ENCODE results near the gene INO80. TPM values are rescaled to one million over a fixed set of nuclear protein-coding genes. Genes with fewer than 3 reads are reported as not detected.

The INO80 gene
- total RNA-seq, 5 donors from 2014 or later (not counting 1 experiment from before 2014, with no cell fraction given): 31.3 to 34.7 (median 33.7) TPM

DNA sequence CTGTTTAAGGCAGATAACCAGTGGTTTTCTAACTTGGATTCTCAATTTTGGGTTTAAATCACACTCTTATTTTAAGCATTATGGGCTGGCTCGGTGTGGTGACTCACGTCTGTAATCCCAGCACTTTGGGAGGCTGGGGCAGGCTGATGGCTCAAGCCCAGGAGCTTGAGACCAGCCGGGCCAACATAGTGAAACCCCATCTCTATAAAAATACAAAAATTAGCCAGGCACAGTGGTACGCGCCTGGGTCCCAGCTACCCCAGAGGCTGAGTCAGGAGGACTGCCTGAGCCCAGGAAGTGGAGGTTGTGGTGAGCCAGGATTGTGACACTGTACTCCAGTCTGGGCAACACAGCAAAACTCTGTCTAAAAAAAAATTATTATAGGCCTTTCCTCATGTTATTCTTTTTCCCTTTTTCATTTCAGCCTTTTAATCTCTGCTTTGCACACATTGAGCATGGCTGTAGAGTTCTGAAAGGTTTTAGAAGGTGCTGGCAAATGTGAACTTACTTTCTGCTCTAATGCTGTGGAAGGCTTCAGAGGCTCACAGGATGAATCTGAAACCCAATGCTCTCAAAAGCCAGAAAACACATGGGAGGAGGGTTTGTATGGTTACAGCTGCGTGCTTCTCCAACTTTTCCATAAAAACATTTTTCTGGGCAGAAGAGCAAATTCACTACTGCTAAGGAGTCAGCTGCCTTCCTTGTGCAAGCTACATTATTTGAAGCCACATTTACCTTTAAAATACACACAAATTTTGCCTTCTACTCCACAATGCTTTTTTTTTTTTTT is 130.3 kb downstream of the INO80 start:
- Mint-ChIP-seq H3K27ac (no peak overlapping the region), H3K4me3 (no peak overlapping the region), H3K4me1 (no peaks in the 10 kb centered on the region), H3K27me3 (no peaks in the 10 kb centered on the region), H3K36me3 (peaks cover 67% of the 10 kb centered on the region), H3K9me3 (no peaks in the 10 kb centered on the region)
- Histone ChIP-seq H3K9me3 (no peaks in the 10 kb centered on the region), H3K27me3 (replicated peaks in 1 of 2; ENCODE audit: control insufficient read depth in 2 of 2, extremely low read depth in 1 of 2, insufficient read depth in 2 of 2, low read length in 1 of 2) (no peaks in the 10 kb centered on the region), H3K36me3 (ENCODE audit: control insufficient read depth in 2 of 2, extremely low read depth in 1 of 2, insufficient read depth in 1 of 2, low read length in 1 of 2) (peaks cover 31 to 79% of the 10 kb centered on the region in 2 donors), H3K4me3 (ENCODE audit: control insufficient read depth in 1 of 2, extremely low read depth in 1 of 2, low read length in 1 of 2) (no peak overlapping the region), H3K27ac (ENCODE audit: low read length) (no peak overlapping the region), H3K4me1 (ENCODE audit: control insufficient read depth in 1 of 2, extremely low read depth in 1 of 2, insufficient read depth in 2 of 2, low read length in 2 of 2) (no peaks in the 10 kb centered on the region)
- ChIA-PET POLR2A (interaction anchor here in 1 of 2 donors (0.7 kb wide), 1 partner anchor 354 kb away, joined by 8 read pairs; no protein-coding TSS in a partner anchor), CTCF (interaction anchor here in 1 of 2 donors (0.6 to 0.7 kb wide), 2 partner anchors 375 to 846 kb away, joined by 3 to 4 read pairs; no protein-coding TSS in a partner anchor)
- ATAC-seq (replicated peaks in 1 of 4) (no peak), DNase-seq (no peak)
- 93% methylated on average over 2 of the region's 6 CpGs for WGBS (ENCODE audit: insufficient coverage)

DNA sequence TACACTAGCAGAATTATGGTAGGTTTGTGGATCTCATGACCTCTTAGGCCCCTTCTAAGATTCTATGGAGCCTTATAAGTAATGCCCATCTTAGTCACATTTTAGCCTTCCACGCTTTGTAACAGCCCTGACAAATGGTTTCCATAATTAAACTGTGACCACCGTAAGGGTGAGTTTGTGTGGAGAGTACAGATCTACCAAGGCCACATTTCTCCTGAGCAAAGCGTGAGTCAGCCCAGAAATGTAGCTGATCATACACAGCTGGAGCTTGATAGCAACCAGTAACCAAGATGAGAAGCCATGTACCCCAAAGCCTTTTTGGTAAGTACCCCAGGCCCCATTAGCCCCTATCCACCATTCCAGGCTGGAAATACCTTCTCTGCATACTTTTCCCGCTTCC is 131.1 kb downstream of the INO80 start:
- H3K4me1 ChIP-seq (ENCODE audit: control insufficient read depth in 1 of 2, extremely low read depth in 1 of 2, insufficient read depth in 2 of 2, low read length in 2 of 2): no peaks in the 10 kb centered on the region
- ATAC-seq (replicated peaks in 1 of 4) (no peak), DNase-seq (no peak)
- no peak overlapping the region for H3K4me3 ChIP-seq (ENCODE audit: control insufficient read depth in 1 of 2, extremely low read depth in 1 of 2, low read length in 1 of 2)
- ChIA-PET POLR2A (no interaction called here), CTCF (no interaction called here)
- 94% methylated on average over 2 of the region's 4 CpGs for WGBS (ENCODE audit: insufficient coverage)
- H3K9me3 ChIP-seq: no peaks in the 10 kb centered on the region
- Mint-ChIP-seq H3K9me3 (no peaks in the 10 kb centered on the region), H3K4me3 (no peak overlapping the region), H3K27me3 (no peaks in the 10 kb centered on the region), H3K4me1 (no peaks in the 10 kb centered on the region), H3K27ac (no peak overlapping the region), H3K36me3 (peaks cover 67% of the 10 kb centered on the region)
- peaks cover 35 to 82% of the 10 kb centered on the region in 2 donors for H3K36me3 ChIP-seq (ENCODE audit: control insufficient read depth in 2 of 2, extremely low read depth in 1 of 2, insufficient read depth in 1 of 2, low read length in 1 of 2)
- H3K27ac ChIP-seq (ENCODE audit: low read length): no peak overlapping the region
- H3K27me3 ChIP-seq (replicated peaks in 1 of 2; ENCODE audit: control insufficient read depth in 2 of 2, extremely low read depth in 1 of 2, insufficient read depth in 2 of 2, low read length in 1 of 2): no peaks in the 10 kb centered on the region

DNA sequence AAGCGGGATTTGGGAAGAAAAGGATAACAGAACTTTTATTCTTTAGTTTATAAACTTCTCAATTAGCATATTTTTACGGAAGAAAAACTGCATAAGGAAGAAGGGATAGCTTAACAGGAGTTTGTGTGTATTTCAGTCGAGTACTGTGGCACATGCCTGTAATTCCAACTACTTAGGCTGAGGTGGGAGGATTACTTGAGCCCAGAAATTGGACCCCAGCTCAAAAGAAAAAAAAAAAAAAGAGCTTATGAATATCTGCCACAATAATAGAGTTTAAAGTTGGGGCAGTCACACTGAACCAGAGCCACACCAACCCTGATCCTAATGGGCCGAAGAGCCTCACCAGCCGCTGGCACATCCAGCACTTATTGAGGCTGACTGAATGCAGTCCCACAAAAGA is 131.7 kb downstream of the INO80 start:
- CTCF ChIA-PET: no interaction called here
- WGBS (ENCODE audit: insufficient coverage): 100% methylated on average over 1 of the region's 5 CpGs
- H3K36me3 Mint-ChIP-seq: peaks cover 67% of the 10 kb centered on the region

DNA sequence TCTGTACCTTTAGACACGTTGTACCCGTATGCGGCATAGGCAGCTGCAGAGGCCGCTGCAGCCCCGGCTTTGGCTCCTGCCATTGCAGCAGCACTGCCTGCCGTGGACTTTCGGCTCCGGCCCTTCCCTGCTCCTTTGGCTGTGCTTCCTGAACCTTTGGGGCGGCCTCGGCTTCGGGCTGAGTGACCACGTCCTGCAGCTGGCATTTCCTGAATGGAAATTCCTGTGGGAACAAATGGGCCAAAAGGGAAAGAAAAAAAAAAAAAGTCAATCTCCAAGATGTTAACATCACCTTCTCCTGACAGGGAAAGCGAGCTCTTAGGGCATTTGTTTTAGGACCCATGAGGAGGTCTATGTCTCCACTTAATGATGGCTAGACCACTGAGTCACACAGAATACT is 133.2 kb downstream of the INO80 start:
- DNase-seq (no peak), ATAC-seq (replicated peaks in 1 of 4) (no peak)
- ChIA-PET POLR2A (interaction anchor here (0.6 to 0.7 kb wide), 2 partner anchors 27 to 118 kb away, joined by 3 to 7 read pairs; no protein-coding TSS in a partner anchor), CTCF (no interaction called here)
- H3K27ac ChIP-seq (ENCODE audit: low read length): no peak overlapping the region
- Mint-ChIP-seq H3K27me3 (no peaks in the 10 kb centered on the region), H3K27ac (peak overlapping the region in 1 of 2 donors; percentile 44), H3K9me3 (no peaks in the 10 kb centered on the region), H3K4me3 (no peak overlapping the region), H3K4me1 (no peaks in the 10 kb centered on the region), H3K36me3 (peaks cover 73% of the 10 kb centered on the region)
- H3K4me1 ChIP-seq (ENCODE audit: control insufficient read depth in 1 of 2, extremely low read depth in 1 of 2, insufficient read depth in 2 of 2, low read length in 2 of 2): no peaks in the 10 kb centered on the region
- H3K27me3 ChIP-seq (replicated peaks in 1 of 2; ENCODE audit: control insufficient read depth in 2 of 2, extremely low read depth in 1 of 2, insufficient read depth in 2 of 2, low read length in 1 of 2): no peaks in the 10 kb centered on the region
- 99% methylated on average over 8 of the region's 13 CpGs for whole genome bisulfite sequencing (ENCODE audit: insufficient coverage)
- peaks cover 43 to 98% of the 10 kb centered on the region in 2 donors for H3K36me3 ChIP-seq (ENCODE audit: control insufficient read depth in 2 of 2, extremely low read depth in 1 of 2, insufficient read depth in 1 of 2, low read length in 1 of 2)
- H3K4me3 ChIP-seq (ENCODE audit: control insufficient read depth in 1 of 2, extremely low read depth in 1 of 2, low read length in 1 of 2): no peak overlapping the region
- H3K9me3 ChIP-seq: no peaks in the 10 kb centered on the region

More for the DNA sequence above, 131.7 kb downstream of the INO80 start:
- Histone ChIP-seq H3K27ac (ENCODE audit: low read length) (no peak overlapping the region), H3K36me3 (ENCODE audit: control insufficient read depth in 2 of 2, extremely low read depth in 1 of 2, insufficient read depth in 1 of 2, low read length in 1 of 2) (peaks cover 39 to 87% of the 10 kb centered on the region in 2 donors), H3K4me3 (ENCODE audit: control insufficient read depth in 1 of 2, extremely low read depth in 1 of 2, low read length in 1 of 2) (no peak overlapping the region), H3K27me3 (replicated peaks in 1 of 2; ENCODE audit: control insufficient read depth in 2 of 2, extremely low read depth in 1 of 2, insufficient read depth in 2 of 2, low read length in 1 of 2) (no peaks in the 10 kb centered on the region), H3K4me1 (ENCODE audit: control insufficient read depth in 1 of 2, extremely low read depth in 1 of 2, insufficient read depth in 2 of 2, low read length in 2 of 2) (no peaks in the 10 kb centered on the region), H3K9me3 (no peaks in the 10 kb centered on the region)
- Mint-ChIP-seq H3K9me3 (no peaks in the 10 kb centered on the region), H3K27me3 (no peaks in the 10 kb centered on the region), H3K27ac (no peak overlapping the region), H3K4me3 (no peak overlapping the region), H3K4me1 (no peaks in the 10 kb centered on the region)
- ATAC-seq (replicated peaks in 1 of 4) (no peak), DNase-seq (no peak)
- POLR2A ChIA-PET: no interaction called here

DNA sequence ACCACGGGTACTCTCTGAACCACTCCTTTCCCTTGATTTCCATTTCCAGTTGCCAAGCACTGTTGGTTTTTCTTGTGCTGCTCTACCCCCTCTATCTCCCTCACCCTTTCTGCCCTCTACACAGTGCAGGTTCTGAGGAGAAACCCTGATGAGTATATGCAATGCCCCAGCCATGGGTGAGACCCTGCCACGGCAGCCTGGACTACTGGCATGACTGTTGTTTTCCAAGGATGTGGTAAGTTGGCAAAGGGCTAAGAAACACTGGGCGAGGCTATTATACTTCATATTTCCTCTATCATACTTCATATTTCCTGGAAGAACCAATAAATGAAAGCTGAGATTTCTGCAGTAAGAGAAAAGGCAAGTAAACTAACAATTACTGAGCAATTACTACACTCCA is 134.9 kb downstream of the INO80 start:
- H3K27me3 ChIP-seq (replicated peaks in 1 of 2; ENCODE audit: control insufficient read depth in 2 of 2, extremely low read depth in 1 of 2, insufficient read depth in 2 of 2, low read length in 1 of 2): no peaks in the 10 kb centered on the region
- ATAC-seq (replicated peaks in 1 of 4): no peak
- no peaks in the 10 kb centered on the region for H3K4me1 ChIP-seq (ENCODE audit: control insufficient read depth in 1 of 2, extremely low read depth in 1 of 2, insufficient read depth in 2 of 2, low read length in 2 of 2)
- no peaks in the 10 kb centered on the region for H3K4me1 Mint-ChIP-seq
- H3K36me3 ChIP-seq (ENCODE audit: control insufficient read depth in 2 of 2, extremely low read depth in 1 of 2, insufficient read depth in 1 of 2, low read length in 1 of 2): peaks cover 40 to 94% of the 10 kb centered on the region in 2 donors
- no peaks in the 10 kb centered on the region for H3K27me3 Mint-ChIP-seq
- H3K9me3 ChIP-seq: no peaks in the 10 kb centered on the region
- POLR2A ChIA-PET: no interaction called here
- 89% methylated on average over 1 of the region's 3 CpGs for whole genome bisulfite sequencing (ENCODE audit: insufficient coverage)
- peaks cover 73% of the 10 kb centered on the region for H3K36me3 Mint-ChIP-seq
- H3K27ac Mint-ChIP-seq: no peak overlapping the region
- CTCF ChIA-PET: no interaction called here
- no peak overlapping the region for H3K4me3 ChIP-seq (ENCODE audit: control insufficient read depth in 1 of 2, extremely low read depth in 1 of 2, low read length in 1 of 2)
- H3K4me3 Mint-ChIP-seq: no peak overlapping the region
- H3K9me3 Mint-ChIP-seq: no peaks in the 10 kb centered on the region
- DNase-seq: no peak
- H3K27ac ChIP-seq (ENCODE audit: low read length): no peak overlapping the region

DNA sequence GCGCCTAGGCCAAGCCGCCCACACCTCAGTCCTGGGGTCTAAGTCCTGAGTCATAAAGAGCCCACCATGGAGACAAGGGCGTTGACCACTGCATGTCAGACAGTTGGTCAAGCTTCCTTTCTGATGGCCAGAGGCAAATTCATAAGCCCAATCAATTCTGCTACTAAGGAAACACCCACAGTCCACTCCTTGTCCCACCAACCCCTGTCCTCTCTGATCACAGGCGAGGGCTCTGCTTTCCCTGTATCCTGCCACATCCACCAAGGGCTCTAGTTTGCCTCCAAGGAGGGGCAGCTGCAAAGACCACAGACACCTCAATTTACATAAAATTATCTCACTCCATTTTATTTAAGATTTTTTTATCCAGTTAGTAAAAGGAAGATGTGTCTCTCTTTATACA is 137.5 kb downstream of the INO80 start:
- Histone ChIP-seq H3K36me3 (ENCODE audit: control insufficient read depth in 2 of 2, extremely low read depth in 1 of 2, insufficient read depth in 1 of 2, low read length in 1 of 2) (peaks cover 32 to 76% of the 10 kb centered on the region in 2 donors), H3K9me3 (no peaks in the 10 kb centered on the region), H3K4me3 (ENCODE audit: control insufficient read depth in 1 of 2, extremely low read depth in 1 of 2, low read length in 1 of 2) (no peak overlapping the region), H3K27me3 (replicated peaks in 1 of 2; ENCODE audit: control insufficient read depth in 2 of 2, extremely low read depth in 1 of 2, insufficient read depth in 2 of 2, low read length in 1 of 2) (no peaks in the 10 kb centered on the region), H3K27ac (ENCODE audit: low read length) (no peak overlapping the region), H3K4me1 (ENCODE audit: control insufficient read depth in 1 of 2, extremely low read depth in 1 of 2, insufficient read depth in 2 of 2, low read length in 2 of 2) (no peaks in the 10 kb centered on the region)
- 100% methylated on average over 3 of the region's 4 CpGs for WGBS (ENCODE audit: insufficient coverage)
- Mint-ChIP-seq H3K9me3 (no peaks in the 10 kb centered on the region), H3K27ac (no peak overlapping the region), H3K36me3 (peaks cover 63% of the 10 kb centered on the region), H3K4me3 (no peak overlapping the region), H3K27me3 (no peaks in the 10 kb centered on the region), H3K4me1 (no peaks in the 10 kb centered on the region)
- POLR2A ChIA-PET: no interaction called here
- ATAC-seq (replicated peaks in 1 of 4) (no peak), DNase-seq (no peak)
- CTCF ChIA-PET: no interaction called here

Measured in T-cell (primary cell).